ENCODE data around the gene PACS1.

- TF ChIP-seq CTCF (IDR thresholded peaks at IDR 0.05) (no peak), POLR2A (IDR thresholded peaks at IDR 0.05) (no peak)
Measured at GRCh38 chr11:66248903-66249302, 178.8 kb downstream of the PACS1 start.
